HepG2 (cell line): Measurements from ENCODE around the gene APBA3. TPM values are rescaled to one million over a fixed set of nuclear protein-coding genes. Genes with fewer than 3 reads are reported as not detected.

ENCODE experiments used
- ARHGAP35 ChIP-seq: sonication (generic); formaldehyde crosslinking; IDR thresholded peaks from 2 replicates; pipeline ENCODE4 v1.9.0; 2022; ENCODE audit warnings: mild to moderate bottlenecking, inconsistent platforms, moderate library complexity, missing genetic modification reagents, borderline replicate concordance
- CERS6 ChIP-seq: sonication (generic); formaldehyde crosslinking; IDR thresholded peaks from 2 replicates; pipeline ENCODE4 v1.5.0; 2020; ENCODE audit warnings: missing genetic modification reagents
- ETV6 ChIP-seq: sonication (generic); formaldehyde crosslinking; conservative IDR thresholded peaks from 2 replicates; pipeline ENCODE4 v1.4.0; 2020; ENCODE audit warnings: missing genetic modification reagents
- KDM5B ChIP-seq: sonication (generic); formaldehyde crosslinking; IDR thresholded peaks from 2 replicates; pipeline ENCODE4 v1.4.0; 2020; ENCODE audit warnings: missing genetic modification reagents, mild to moderate bottlenecking, borderline replicate concordance
- MEIS1 ChIP-seq: sonication (generic); formaldehyde crosslinking; IDR thresholded peaks from 2 replicates; pipeline ENCODE4 v1.9.0; 2021; ENCODE audit warnings: mild to moderate bottlenecking, missing genetic modification reagents, moderate library complexity, borderline replicate concordance
- NR2F1 ChIP-seq, 2 experiments: fragments of 450-650 bp in 1 of 2; formaldehyde crosslinking in 1 of 2; IDR thresholded peaks; 2 replicates each; pipeline versions ENCODE4 v1.5.0 to v1.6.1; 2016 to 2020; ENCODE audit warnings: mild to moderate bottlenecking in 1 of 2, missing compliant biosample characterization in 1 of 2, missing genetic modification reagents in 1 of 2, moderate library complexity in 1 of 2
- PRPF4 ChIP-seq: fragments of 200-400 bp; formaldehyde crosslinking; IDR thresholded peaks from 2 replicates; pipeline ENCODE4 v1.6.1; 2016; ENCODE audit warnings: low read length, low read depth; ENCODE audit not compliant: poor library complexity, severe bottlenecking
- SIX1 ChIP-seq: sonication (generic); formaldehyde crosslinking; IDR thresholded peaks from 2 replicates; pipeline ENCODE4 v1.4.0; 2020; ENCODE audit warnings: missing genetic modification reagents, borderline replicate concordance
- SNRNP70 ChIP-seq: fragments of 200-400 bp; formaldehyde crosslinking; IDR thresholded peaks from 2 replicates; pipeline ENCODE4 v1.6.1; 2017; ENCODE audit warnings: mild to moderate bottlenecking, low read depth, low read length, moderate library complexity
- SPEN ChIP-seq: sonication (generic); formaldehyde crosslinking; IDR thresholded peaks from 2 replicates; pipeline ENCODE4 v1.5.1; 2020; ENCODE audit warnings: low read depth, mild to moderate bottlenecking, missing genetic modification reagents
- SRSF1 ChIP-seq: fragments of 200-400 bp; formaldehyde crosslinking; optimal IDR thresholded peaks from 2 replicates; pipeline ENCODE3; 2017; ENCODE audit warnings: mild to moderate bottlenecking, low read depth, low read length, moderate library complexity
- UBTF ChIP-seq: sonication (generic); formaldehyde crosslinking; IDR thresholded peaks from 2 replicates; pipeline ENCODE4 v1.4.0; 2020; ENCODE audit warnings: mild to moderate bottlenecking, missing genetic modification reagents
- ZFP91 ChIP-seq: sonication (generic); formaldehyde crosslinking; IDR thresholded peaks from 2 replicates; pipeline ENCODE4 v1.9.0; 2022; ENCODE audit warnings: missing genetic modification reagents, mild to moderate bottlenecking, borderline replicate concordance
- ZGPAT ChIP-seq: IDR thresholded peaks from 2 replicates; pipeline ENCODE4 v1.6.1; 2016; ENCODE audit warnings: mild to moderate bottlenecking
- ZKSCAN8 ChIP-seq: IDR thresholded peaks from 2 replicates; pipeline ENCODE4 v1.6.1; 2016; ENCODE audit warnings: borderline replicate concordance, missing genetic modification reagents, missing compliant biosample characterization
- ZMAT5 ChIP-seq: sonication (generic); formaldehyde crosslinking; IDR thresholded peaks from 2 replicates; pipeline ENCODE4 v1.5.0; 2020; ENCODE audit warnings: mild to moderate bottlenecking, low read depth, missing genetic modification reagents, borderline replicate concordance
- ZNF121 ChIP-seq: sonication (generic); formaldehyde crosslinking; IDR thresholded peaks from 2 replicates; pipeline ENCODE4 v1.5.0; 2020; ENCODE audit warnings: mild to moderate bottlenecking, missing genetic modification reagents
- ZNF558 ChIP-seq: sonication (generic); formaldehyde crosslinking; IDR thresholded peaks from 2 replicates; pipeline ENCODE4 v1.9.0; 2022; ENCODE audit warnings: mild to moderate bottlenecking, missing genetic modification reagents, borderline replicate concordance
- ZNF577 ChIP-seq: sonication (generic); formaldehyde crosslinking; IDR thresholded peaks from 2 replicates; pipeline ENCODE4 v1.4.0; 2020; ENCODE audit warnings: mild to moderate bottlenecking, low read depth, missing genetic modification reagents, borderline replicate concordance
- ZNF670 ChIP-seq: sonication (generic); formaldehyde crosslinking; IDR thresholded peaks from 2 replicates; pipeline ENCODE4 v1.8.0; 2022; ENCODE audit warnings: mild to moderate bottlenecking, missing genetic modification reagents, borderline replicate concordance
- ZSCAN20 ChIP-seq: sonication (generic); formaldehyde crosslinking; IDR thresholded peaks from 2 replicates; pipeline ENCODE4 v1.4.0; 2020; ENCODE audit warnings: missing genetic modification reagents, mild to moderate bottlenecking, borderline replicate concordance
- polyA plus RNA-seq, 8 experiments: library from polyadenylated mRNA; depleted of rRNA in 3 of 8; stranded (reverse) in 7 of 8; unstranded in 1 of 8; fragments of >200 nt; fragmentation: Illumina TruSeq in 4 of 8; extraction: Trizol in 4 of 8; gene quantifications; 2 replicates each; pipeline versions ENCODE4 v1.2.1 to v1.2.3, GENCODE V29; 2011 to 2016; ENCODE audit warnings: low read depth in 4 of 8, missing spikeins in 1 of 8, mixed read lengths in 1 of 8; ENCODE audit not compliant: insufficient read depth in 1 of 8
- total RNA-seq, 5 experiments: library from RNA; depleted of rRNA; stranded (reverse); fragments of >200 nt; fragmentation: Illumina TruSeq; extraction: Trizol; gene quantifications; 2 replicates each; pipeline ENCODE4 v1.2.3, GENCODE V29; 2016; ENCODE audit warnings: low read depth in 1 of 5

The APBA3 gene
- total and polyA plus RNA-seq, 2 of the 13 experiments (the other 11 are each of a cell fraction or from before 2014, with no cell fraction given), result 14.2 to 14.3 TPM

- TF ChIP-seq ZSCAN20 (CRISPR knock-in tag) (no peak), MEIS1 (CRISPR knock-in tag) (no peak), SNRNP70 (no peak), SRSF1 (no peak), NR2F1 (CRISPR knock-in tag; IDR thresholded peaks at IDR 0.05) (no peak), PRPF4 (no peak), CERS6 (CRISPR knock-in tag) (no peak), ZMAT5 (no peak), SIX1 (CRISPR knock-in tag) (peak; percentile 21; the same call in 1 of the 2 replicates), ARHGAP35 (CRISPR knock-in tag) (no peak), ZNF670 (CRISPR knock-in tag) (peak; percentile 7; the same call in 1 of the 2 replicates), SPEN (CRISPR knock-in tag) (peak; percentile 20; the same call in 1 of the 2 replicates), ZFP91 (peak; percentile 91), ZKSCAN8 (peak; percentile 61; the same call in 1 of the 2 replicates), ZNF577 (CRISPR knock-in tag) (no peak), ZNF121 (0 out of 2 replicates have a peak, but pooled peaks have one; percentile 25), ZNF558 (CRISPR knock-in tag) (no peak), ZGPAT (CRISPR knock-in tag) (no peak; the same call in 1 of the 2 replicates), ETV6 (CRISPR knock-in tag) (no peak; the same call in 1 of the 2 replicates), KDM5B (CRISPR knock-in tag) (no peak), UBTF (CRISPR knock-in tag) (peak; percentile 51)
Observed at GRCh38 chr19:3708207-3708931, 53.1 kb downstream of the APBA3 start, which contains the start of gene TJP3 (continued).
